HG02884 (cell line): ENCODE data around the gene SMIM7.
"Not testable (repeated sequence)": the region's sequence is repeated elsewhere in the genome, so short reads cannot be mapped to it uniquely, and the experiment has no call there.

Experiments used
- ATAC-seq: cut with Tn5 transposase; IDR thresholded peaks from one replicate; pipeline ENCODE4 v1.9.1; 2021; ENCODE audit warnings: mild to moderate bottlenecking, moderate library complexity; ENCODE audit not compliant: unreplicated experiment

SMIM7 gene

DNA sequence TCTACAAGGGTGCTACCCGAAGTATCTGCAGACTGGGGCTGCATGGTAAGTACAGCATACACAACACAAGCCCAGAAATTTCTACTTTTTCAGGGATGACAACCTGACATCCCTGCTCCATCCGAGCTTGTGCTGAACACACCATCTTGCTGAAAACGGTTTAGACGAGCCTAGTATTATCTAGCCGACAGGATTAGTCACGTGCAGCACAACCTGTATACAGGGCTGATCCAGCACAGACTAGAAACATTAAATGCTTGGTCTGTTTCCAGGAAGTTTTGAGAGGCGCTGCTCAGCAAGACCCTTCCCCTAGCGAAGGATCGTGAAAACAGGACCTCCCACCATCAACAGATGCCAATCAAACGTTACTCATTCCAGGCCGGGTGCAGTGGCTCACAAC, 4.2 kb downstream of the SMIM7 start:
- no peak for ATAC-seq

DNA sequence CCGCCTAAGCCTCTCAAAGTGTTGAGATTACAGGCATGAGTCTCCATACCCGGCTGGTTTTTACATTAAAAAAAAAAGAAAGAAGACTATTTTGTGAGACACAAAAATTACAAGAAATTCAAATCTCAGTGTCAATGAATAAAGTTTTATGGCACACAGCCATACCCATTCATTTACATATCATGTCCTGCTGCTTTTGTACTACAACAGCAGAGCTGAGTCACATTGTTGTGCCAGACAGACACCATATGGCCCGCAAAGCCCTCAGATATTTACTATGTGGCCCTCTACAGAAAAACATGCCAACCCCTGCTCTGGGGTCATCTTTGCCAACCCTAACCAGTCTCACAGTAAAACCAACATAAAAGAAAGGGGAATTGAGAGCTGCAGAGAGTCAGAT, 5.3 kb downstream of the SMIM7 start:
- no peak for ATAC-seq

DNA sequence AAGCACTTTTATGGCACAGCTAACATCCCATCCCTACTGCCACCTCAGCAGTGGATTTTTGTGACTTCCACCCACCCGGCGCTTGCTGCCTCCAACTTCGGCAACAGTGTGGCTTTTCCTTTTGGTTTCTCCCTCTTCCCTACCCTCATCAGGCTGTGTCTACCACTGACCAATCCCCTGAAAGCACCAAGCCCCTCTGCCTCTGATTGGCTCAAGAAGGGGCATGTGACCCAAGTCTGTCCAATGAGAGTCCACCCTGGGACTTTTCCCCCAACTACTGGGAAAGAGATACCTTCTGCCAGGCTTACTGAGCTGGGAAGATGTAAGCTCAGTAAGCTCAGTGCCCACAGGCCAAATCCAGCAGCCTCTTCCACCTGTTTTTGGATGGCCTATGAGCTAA, 5.8 kb downstream of the SMIM7 start:
- ATAC-seq, result no peak

DNA sequence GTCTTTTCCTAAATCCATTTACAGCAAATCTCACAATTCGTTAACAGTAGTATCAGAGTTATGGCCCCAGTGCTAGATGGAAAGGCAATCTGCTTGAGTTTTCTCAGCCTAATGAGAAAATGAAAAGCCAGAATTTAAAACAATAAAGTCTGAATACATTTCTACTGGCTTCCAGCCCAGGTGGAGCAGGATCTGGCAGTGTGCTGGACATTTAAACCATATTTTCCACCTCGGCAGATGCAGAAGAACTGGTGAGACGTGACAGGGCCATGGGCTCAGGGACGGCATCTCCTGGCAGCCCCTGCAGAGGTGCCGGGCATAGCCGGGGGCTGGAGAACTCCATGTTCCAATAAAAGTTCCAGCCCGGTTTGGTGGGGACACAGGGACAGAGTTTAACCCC, 7.1 kb downstream of the SMIM7 start:
- ATAC-seq, result no peak

DNA sequence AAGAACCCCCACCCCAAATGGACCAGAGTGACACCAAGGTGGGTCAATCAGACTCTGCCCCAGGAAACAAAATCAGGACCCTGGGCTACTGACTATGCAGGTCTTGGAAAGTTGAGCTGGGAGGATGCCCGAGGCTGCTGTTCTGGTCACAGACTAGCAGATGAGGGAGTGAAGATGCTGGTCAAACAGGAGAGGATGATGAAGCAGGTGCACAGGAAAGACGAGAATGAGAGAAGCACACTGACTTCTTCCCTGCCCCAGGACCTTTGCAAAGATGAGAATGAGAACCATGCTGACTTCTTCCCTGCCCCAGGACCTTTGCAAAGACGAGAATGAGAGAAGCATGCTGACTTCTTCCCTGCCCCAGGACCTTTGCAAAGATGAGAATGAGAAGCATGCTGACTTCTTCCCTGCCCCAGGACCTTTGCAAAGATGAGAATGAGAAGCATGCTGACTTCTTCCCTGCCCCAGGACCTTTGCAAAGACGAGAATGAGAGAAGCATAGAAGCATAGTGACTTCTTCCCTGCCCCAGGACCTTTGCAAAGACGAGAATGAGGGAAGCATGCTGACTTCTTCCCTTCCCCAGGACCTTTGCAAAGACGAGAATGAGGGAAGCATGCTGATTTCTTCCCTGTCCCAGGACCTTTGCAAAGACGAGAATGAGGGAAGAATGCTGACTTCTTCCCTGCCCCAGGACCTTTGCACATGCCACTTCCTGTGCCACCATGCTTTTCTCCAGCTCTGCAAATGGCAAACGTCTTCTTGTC, 8.3 kb downstream of the SMIM7 start:
- ATAC-seq, result not testable (repeated sequence)

DNA sequence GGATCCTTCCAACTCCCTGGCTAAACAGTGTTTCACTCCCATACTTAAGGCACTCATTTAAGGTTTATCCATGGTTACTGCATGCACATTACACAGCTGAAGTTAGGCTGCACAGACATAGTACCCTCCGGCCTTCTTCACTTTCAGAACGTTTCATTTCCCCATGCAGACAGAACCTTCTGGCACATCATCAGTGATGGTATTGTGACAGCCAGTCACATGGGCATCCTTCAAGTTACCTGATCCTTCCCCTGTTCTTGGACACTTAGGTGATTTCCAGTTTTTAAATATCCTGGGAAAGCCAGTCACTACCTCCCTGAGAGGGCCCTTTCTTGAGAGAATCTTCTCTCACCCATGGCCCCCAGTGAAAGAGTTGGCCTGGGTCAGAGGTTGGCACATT, 9.1 kb downstream of the SMIM7 start:
- no peak for ATAC-seq

DNA sequence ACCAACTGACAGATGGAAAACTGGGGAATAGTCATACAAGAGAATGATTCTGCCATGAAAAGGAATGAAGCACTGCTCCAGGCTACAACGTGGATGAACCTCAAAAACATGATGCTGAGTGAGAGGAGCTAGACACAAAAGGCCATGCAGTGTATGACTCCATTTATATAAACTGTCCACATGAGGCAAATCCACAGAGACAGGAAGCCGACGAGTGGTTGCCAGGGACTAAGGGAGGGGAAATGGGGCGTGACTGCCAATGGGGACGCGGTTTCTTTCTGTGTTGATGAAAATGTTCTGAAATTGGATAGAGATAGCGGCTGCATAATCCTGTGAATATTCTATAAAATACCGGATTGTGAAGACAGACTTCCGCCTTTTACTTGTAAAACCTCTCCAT, 10.2 kb downstream of the SMIM7 start:
- ATAC-seq, result no peak

DNA sequence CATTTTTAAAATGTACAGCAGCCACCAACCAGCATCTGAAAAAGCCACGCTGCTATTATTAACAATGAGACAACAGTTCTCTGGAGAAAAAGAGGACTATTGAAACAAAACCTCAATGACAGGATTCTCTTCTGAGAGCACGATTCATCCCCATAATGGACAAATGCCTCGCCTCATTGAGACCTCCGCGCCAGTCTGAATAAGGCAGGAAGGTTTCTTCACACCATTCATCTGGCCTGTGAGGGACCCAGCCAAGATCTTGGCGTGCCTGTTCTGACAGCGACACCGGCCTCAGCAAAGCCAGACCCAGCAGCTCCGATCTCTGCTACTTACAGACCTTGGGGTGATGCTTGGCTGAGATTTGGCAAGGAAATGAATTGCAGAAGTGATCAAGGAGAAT, 14.8 kb downstream of the SMIM7 start:
- no peak for ATAC-seq

DNA sequence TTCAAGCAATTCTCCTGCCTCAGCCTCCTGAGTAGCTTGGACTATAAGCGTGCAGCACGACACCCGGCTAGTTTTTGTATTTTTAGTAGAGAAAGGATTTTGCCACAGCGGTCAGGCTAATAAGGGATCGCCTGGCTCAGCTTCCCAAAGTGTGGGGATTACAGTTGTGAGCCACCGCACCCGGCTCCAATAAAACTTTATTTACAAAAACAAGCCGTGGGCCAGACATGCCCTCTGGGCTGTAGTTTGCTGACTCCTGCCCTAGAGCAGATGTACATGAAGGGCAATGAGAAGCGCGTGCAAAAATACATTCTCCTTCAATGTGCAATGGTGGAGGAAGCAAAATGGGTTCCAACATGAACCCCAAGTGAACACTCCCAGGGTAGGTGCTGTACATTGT, 18.2 kb downstream of the SMIM7 start:
- no peak for ATAC-seq

DNA sequence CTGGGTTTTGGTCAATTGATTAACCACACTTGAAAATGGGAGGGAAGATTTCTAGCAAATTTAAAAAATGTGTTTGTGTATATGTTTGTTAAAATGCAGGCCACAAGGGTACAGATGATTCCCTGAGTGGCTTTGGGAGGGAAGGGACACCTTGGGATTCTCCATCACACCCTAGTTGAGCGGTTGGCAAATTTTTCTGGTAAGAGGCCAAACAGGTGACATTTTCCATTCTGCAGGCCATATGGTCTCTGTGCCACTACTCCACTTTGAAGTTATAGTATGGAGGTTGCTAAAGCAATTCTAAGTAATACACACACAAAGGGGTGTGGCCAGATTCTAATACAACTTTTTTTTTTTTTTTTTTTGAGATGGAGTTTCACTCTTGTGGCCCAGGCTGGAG, 19.0 kb downstream of the SMIM7 start:
- ATAC-seq, result no peak

DNA sequence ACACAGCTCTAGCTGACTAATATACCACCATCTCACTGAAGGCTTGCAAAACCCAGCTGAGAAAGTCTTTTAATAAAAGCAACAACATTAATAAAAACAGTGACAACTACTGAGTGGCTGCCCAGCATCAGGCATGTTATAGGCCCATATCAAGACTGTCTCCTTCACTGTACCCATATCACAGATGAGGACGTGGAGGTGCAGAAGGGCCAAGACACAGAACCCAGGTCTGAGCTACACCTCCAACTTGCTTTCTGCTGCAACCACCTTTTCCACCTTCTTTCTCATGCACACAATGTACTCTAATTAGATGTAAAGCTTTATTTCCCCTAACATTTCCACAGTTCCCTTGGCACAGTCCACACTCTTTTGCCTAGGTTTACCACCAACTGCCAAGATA, 21.3 kb downstream of the SMIM7 start:
- no peak for ATAC-seq

DNA sequence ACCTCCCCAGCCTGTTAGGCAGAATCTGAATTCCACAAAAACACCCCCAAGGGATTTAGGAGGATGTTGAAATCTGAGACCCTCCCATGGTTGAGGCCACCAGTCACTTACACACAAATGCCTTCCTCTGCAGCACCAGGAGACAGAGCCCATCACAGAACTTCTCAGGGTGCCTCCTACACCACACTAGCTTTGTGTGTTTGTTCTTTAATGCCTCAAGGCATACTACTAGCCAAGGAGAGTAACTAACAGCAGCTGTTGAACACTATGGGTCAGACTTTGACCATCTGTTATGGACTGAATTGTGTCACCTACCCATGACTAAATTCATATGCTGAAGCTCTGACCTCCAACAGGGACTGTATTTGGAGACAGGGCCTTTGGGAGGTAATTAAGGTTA, 22.4 kb downstream of the SMIM7 start:
- no peak for ATAC-seq

DNA sequence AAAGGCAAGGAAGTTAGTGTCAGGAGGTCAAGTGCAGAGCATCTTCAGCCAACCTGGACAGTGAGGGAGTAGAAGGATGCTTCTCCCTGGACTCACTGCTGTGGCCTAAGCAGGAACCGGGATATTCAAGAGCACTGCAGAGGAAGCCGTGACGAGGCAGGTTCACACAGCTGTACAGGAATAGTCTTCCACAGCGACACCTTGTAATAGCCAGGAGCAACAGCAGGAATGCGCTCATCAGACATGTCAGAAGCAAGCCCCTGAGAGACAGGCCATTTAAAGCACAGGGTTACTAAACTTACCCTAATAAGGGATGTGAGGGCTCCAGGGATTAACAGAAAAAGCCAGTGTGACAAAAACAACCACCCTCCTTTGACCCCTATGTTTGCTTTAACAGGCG, 28.5 kb downstream of the SMIM7 start:
- no peak for ATAC-seq

DNA sequence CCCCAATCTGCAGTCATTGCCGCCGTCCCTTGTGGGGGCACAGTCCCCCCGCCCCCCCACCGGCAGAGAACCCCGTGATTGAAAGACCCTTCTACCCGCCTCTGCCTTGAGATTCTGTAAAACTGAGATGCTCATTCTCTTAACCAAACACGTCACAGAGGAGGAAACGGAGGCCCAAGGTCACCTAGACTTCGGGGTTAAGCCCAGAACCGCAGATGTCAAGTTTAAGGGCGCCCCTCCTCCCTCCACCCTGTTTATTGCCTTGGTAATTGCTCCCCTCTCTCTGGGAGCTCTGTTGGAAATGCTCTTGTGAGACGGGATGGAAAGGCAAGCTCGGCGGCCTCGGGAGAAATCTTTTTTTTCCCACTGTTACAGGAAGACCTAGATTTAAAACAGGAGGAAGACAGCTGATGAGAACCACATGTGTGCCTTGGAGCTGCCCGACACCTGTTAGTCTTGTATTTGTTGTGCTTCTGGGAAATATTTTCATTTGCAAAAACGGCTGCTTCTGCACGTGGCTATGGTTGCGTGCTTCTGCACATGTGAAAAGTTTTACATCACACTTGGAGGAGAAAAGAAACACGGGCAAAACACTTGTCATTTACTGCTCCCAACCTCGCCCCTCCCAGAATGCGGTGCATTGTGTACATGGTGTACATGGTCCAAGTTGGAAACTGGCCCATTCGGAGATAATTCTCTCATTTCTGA, 30.8 kb downstream of the SMIM7 start:
- no peak for ATAC-seq

DNA sequence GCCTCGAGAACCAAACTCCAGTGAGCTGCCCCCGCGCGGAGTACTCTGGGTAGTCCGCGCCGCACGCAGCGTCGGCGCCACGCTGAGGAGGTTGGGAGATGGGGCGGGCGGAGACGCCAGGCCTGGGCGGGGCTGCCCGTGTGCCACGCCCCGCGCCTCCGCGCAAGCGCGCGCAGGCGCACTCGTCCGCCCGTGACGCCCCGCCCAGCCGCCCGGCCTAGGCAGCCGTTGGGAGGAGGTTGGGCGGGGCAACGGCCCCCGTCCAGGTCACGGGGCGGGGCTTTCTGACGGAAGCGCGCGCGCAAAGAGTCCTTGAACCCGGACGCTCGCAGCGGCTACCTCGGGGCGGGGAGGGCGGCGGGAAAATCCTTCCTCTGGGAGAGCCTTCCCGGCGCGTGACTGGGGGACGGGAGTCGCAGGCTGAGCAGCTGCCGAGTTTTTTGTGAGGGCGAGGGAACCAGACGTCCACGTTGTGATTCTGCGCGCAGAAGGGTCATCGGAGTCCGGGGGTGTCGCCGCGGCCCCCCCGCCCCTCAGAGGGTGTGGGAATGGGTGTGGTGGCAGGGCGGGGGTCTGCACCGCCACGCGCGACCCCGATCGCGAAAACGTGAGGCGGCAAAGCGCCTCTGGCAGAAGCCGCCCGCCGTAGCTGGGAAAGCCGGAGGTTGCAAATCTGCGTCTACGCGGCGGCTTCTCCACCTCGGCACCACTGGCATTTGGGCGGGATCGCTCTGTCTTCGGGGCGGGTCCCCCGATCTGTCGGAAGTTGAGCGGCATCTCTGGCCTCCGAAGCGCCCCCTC, 31.6 kb downstream of the SMIM7 start, which contains the start of gene MED26:
TSS of gene MED26 (minus strand) at position 22 of the 801 bp plus-strand sequence. CDS start 261 bp downstream, outside the sequence.
- ATAC-seq, result peak; percentile 74

DNA sequence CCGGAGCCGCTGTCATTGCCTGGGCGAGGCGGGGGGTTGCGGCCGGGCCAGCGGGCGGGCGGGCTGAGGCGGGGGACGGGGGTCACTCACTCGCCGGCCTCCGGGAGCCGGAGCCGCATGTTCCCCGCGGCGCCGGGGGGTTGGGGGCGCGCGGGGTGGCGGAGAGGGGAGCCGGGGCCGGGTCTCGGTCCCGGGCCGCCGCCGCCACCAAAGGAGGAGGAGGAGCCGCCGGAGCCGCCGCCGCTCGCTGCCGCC, 32.1 kb downstream of the SMIM7 start:
- no peak for ATAC-seq

DNA sequence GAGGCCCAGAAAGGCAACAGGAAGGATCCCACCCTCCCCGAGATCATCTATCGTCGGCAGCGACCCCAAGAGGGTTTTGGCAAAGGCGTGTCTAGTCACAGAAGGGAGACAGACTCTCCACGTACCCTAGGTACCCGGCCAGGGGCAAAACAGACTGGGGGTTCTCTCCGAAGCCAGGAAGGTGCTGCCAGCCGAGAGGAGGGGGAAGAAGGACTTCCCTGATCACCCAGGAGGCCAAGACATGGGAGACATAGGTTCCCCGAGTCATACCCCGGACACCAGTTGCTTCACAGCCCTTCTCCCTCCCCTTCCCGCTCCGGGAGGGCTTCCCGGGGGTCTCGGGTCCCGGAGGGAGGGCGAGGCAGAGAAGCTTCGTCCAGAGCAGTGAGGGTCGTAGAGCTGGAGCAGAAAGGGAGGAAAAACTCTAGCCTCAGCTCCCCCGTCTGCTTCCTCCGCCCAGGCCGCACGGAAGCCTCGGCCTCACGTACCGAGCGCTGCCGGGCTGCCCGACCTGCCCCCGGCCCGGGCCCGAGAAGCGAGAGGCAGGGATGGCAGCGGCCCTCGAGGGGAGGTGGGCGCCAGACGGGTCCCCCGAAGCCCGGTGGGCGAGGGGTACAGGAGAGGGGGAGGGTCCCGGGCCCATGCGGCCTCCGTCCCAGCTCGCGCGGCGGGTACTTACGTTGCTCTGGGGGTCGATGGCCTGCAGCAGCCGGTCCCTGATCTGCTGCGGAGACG, 32.6 kb downstream of the SMIM7 start:
- ATAC-seq, result no peak

DNA sequence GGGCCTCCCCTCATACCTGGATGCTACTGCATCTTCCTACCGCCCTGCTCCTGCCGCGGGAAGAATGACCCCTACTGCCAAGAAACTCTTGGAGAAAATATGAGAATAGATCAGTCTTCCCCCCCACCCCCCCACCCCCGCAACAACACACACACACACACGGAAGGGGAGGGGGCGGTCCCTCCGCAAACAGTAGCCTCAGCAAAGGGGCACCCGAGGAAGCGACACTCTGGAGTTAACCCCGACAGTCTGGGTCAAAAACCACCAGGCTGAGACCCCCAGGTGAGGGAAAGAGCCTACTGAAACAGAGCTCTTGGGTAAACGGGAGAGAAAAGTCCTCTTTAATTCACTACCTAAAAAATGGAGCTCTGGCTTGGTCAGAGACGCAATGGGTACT, 33.1 kb downstream of the SMIM7 start:
- no peak for ATAC-seq

DNA sequence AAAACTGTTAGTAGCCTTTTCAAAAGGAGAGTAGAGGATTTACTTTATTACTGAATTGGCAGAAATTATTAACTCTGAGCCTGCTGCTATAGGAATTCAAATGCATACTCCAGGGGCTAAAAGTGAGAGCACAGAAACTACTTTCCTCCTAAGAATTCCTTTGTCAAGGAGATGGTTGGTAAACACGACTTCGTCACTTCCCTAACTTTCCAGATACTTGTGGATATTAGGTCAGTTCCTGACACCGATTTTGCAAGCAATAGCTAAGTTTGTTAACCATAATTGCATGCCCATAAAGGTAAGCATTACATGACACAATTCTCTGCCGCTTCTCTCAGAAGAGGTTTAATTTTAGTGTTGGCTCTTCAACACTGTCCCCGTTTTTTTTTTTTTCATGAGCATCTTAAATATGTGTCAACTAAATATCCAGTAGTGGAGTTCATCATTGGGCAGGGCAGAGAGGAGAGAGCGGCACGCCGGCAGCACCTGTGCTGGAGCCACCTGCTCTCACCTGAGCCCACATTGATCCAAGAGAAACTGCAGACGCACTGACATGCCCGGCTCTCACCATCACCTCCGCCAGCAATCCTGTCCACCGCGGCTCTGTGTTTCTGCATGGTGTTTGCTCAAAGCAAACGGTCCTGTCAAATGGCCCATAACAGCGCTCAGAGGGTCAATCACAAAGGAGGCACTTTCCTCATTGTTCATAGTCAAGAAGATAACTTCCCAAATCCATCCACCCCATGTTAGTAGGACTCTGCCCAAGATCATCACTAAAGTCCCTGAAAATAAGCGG, 34.6 kb downstream of the SMIM7 start:
- no peak for ATAC-seq

DNA sequence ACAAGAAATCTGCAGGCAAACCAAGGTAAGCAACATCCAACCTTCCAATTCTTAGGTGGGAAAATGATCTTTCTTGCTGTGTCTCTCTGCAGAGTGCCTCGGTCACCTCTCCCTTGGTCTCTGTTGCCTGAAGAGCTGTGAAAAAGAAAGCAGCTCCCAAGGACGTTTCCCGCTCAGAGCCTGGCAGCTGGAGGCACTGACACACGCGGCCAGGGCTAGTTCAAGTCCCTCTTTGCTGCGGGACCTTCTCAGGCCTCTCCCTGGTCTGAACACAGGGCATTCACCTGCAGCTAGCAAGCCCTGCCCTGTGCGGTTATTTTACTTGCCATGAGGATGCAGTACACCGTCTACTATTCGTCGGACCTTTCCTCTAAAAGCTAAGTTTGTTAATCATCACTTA, 35.7 kb downstream of the SMIM7 start:
- ATAC-seq, result no peak

DNA sequence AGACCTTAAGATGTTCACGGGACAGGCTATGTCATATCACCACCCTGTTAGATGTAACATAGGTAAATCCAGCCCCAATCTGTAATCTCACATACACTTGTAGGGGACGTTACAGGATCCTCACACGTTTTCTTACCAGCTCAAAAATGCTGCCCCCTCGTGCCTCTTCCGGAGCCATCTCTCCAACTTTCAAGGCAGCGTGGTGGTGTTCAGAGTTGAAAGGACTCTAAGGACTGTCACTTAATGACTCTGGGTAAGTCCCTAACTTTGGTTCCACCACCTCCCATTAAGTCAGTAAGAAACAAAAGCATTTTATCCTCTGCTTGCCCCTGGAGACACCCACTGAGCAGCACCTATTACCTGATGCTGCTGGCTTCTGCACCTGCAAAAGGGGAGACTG, 36.4 kb downstream of the SMIM7 start:
- ATAC-seq, result no peak
